ENCODE results near the gene ZER1.

The ZER1 gene

DNA sequence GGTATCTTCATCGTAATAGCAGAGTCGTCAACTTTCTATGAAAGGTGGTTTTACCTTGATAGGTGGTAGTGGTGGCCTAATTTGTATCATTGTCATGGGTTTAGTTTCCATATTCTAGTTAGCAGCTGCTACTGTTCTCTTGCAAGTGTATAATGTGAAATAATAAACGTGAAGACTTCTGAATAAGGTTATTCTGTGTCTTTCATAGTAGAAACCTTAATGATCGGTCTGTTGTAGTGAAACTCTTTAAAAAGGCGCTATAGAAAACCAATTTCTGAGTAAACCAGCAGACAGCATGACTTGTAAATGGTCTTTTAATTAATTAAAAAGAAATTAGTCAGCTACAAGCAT is 81.1 kb downstream of the ZER1 start:
- DNase-seq (ENCODE audit: low spot score), result no peak

DNA sequence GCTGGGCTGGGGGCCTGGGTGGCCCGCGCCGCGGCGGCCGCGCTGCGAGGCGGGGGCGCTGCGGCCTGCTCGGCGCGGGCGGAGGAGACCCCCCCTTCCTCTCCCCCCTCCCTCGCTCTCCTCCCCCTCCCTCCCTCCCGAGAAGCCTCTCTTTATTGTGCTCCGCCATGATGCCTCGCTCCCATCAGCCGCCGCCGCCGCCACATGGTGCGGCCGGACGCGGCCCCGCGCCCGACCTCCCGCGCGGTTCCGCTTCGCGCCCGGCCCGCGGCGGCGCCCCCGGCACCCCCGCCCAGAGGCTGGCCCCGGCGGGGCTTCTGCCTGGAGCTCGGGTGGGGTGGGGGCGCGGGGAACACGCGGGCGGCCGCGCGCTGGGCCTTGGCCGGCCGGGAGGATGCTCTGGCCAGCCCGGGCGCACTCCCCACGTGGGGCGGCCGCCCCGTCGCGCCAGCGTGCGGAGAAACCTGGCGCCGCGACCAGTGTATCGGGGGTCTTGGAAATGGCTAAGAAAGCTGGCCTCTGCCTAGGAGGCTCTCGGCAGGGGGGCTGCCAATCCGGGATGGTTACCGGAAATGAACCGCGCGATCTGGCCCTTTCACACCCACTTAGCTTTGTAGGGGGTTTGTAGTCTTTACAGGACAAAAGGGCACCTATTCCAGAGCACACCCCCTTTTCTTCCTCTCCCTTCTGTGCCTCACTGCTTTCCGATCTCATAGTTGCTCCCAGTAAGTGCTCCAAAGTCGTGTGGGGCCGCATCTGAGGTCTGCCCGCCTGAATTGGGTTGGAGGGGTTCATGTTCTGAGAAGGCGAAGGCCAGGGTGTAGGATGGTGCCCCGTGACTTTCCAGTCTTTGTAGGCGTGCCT is 81.7 kb downstream of the ZER1 start:
- DNase-seq (ENCODE audit: low spot score), result peak; percentile 71

DNA sequence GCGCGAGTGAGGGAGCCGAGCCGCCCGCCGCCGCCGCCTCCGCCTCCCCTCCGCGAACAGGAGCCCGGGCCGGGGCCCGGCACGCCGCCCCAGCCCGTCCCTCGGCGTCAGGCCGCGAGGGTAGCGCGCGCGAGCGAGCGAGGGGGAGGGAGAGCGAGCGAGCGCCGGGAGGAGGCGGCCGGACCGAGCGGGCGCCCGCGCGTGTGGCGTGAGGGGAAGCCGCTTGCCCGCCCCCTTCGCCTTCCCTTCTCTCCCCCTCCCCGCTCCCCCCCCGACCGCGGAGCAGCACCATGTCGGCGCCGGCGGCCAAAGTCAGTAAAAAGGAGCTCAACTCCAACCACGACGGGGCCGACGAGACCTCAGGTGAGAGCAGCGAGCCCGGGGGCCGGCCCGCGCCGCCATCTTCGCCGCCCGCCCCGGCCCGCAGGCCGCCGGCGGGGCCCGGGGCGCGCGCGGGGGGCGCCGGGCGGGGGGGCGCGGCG is 82.4 kb downstream of the ZER1 start:
- DNase-seq (ENCODE audit: low spot score), result no peak

DNA sequence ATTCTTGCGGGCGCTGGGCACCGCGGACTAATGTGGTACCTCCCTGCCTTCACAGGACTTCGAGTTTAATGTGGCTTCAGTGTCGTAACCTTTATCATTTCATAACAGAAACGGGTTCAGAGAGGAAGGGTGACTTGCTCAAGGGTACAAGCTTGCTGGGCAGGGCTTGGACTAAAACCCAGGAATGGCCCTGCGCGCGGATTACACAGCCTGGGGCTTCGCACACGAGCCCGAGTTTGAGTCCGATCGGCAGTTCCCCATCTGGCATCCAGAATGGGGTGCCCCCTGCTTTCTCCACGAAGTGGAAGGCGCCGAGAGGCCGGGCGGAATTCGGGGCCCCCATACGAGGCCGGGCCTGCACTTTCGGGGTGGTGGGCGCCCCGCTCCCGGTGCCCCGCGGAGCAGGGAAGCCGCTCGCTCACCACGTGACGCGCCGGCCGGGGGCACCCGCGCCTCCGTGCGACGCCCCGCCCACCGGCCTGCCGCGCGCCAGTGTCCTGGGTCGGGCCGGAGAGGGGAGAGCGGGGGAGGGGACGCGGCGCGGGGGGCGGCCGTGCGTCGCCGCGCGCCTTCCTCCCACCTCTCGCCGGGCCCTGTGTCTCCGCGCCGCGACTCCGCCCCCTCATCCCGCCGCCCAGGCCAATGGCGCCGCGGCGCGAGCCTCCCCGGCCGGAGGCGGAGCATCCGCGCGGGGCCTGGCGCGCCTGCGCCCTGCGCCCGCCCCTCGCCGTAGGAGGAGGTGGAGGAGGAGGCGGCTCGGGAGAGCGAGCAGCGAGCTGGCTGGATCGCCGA is 83.0 kb downstream of the ZER1 start, which contains the start of gene SET:
SET (plus strand) TSS at position 722 of the 792 bp plus-strand sequence. CDS start 361 bp downstream, outside the sequence.
- peak; percentile 97 for DNase-seq (ENCODE audit: low spot score)

- DNase-seq (ENCODE audit: low spot score), result no peak
These were observed 84.3 kb downstream of the ZER1 start for GRCh38 chr9:128687453-128687852.

- DNase-seq (ENCODE audit: low spot score), result peak; percentile 81
These were observed 85.9 kb downstream of the ZER1 start for GRCh38 chr9:128685636-128686489.

DNA sequence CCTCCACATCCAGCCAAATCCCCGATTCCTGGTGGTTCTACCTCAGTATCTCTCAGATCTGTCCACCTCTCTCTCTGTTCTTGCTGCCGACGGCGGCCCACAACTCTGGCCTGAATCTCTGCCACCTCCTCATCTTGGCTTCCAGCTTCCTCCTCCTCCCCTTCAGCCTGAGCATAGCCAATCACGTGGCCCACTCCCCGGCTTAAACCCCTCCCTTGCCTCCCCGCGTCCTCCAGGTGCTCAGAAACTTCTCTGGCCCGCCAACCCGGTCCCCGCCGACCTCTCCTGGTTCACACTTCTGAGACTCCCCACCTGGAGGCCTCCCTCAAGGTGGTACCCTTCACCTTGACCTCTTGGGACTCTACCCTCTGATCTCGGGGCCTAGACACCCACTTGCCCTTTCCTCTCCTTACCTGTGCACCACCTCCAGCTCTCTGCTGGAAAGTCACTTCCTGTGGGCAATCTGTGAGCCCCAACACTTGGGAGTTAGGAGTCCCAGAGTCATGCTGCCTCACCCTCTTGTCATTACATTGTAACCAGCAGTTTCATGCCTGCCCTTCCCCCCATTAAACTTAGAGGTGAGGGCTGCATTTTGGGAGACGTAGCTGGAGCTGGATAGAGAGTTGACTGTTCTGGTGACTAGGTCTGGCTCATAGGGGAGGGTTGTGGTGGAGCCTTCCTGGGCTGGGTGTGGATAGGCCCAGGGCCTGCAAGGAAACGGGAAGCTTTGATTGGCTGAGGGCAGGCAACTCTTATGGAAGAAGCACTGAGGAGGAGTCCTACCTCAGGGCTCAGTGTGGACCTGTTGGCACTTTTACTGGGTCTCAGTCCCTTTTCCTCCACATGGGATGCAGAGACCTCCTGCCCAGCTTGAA is 87.2 kb downstream of the ZER1 start:
- peak; percentile 100 for DNase-seq (ENCODE audit: low spot score)

- DNase-seq (ENCODE audit: low spot score), result no peak
These were observed 87.7 kb downstream of the ZER1 start for GRCh38 chr9:128684065-128684324.

GRCh38 chr9:128683340-128684064 is 88.2 kb downstream of the ZER1 start:
- peak; percentile 79 for DNase-seq (ENCODE audit: low spot score)
